Fibroblast of lung (primary cell): ENCODE data around the gene RAP2C.
"Not testable (repeated sequence)": the region's sequence is repeated elsewhere in the genome, so short reads cannot be mapped to it uniquely, and the experiment has no call there.

ENCODE experiments used
- CTCF ChIP-seq, 2 donors: IDR thresholded peaks in 1 of 2; conservative IDR thresholded peaks in 1 of 2; 1 replicate in 1 of 2; 2 replicates in 1 of 2; pipeline ENCODE4 v1.5.1; 2011 to 2012; ENCODE audit warnings: low read length in 2 of 2, control low read depth in 1 of 2, inconsistent platforms in 1 of 2, low read depth in 1 of 2, mild to moderate bottlenecking in 1 of 2
- EZH2 ChIP-seq: IDR thresholded peaks from 2 replicates; pipeline ENCODE4 v1.5.1; 2012; ENCODE audit warnings: low read length, control low read depth, mild to moderate bottlenecking; ENCODE audit errors: missing control alignments

- not testable (repeated sequence) for TF ChIP-seq CTCF (conservative IDR thresholded peaks at IDR 0.05 in 1 of 2, IDR thresholded peaks at IDR 0.05 in 1 of 2; ENCODE audit: low read depth in 1 of 2, low read length in 2 of 2); EZH2
Measured at GRCh38 chrX:132163094-132163493, 56.2 kb downstream of the RAP2C start.
